Hematopoietic multipotent progenitor cell treated with erythropoietin and hydrocortisone succinate and interleukin-3 and kit ligand, for 8 days (in vitro differentiated cells): Measurements from ENCODE around the gene FBXL5.
A peak's percentile ranks its signal among the peaks of the same experiment; 100 is the strongest.

Source experiments
- DNase-seq: peaks from one replicate; pipeline ENCODE4 v3.0.0-alpha.2; 2015

Gene FBXL5

DNA sequence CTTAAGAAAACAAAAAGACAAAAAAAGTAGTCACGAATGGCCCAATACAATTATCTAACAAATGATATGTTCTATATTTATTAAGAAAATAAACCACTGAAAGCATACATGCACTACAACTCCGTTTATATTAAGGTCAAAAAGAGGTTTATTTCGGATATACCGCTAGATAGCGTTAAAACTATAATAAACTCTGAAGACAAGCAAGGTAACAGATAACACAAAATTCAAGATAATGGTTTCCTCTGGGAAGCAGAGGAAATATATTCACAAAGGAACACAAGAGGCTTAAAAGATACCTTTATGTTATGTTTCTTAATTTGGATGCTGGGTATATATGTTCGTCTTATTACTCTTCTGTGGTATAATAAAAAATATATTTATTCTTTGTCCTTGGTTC lies 21.7 kb upstream of the FBXL5 start:
- DNase-seq = no peak

- DNase-seq = no peak
Observed at GRCh38 chr4:15676039-15676438, 20.9 kb upstream of the FBXL5 start.

- DNase-seq = no peak
Observed at GRCh38 chr4:15675356-15675755, 20.2 kb upstream of the FBXL5 start.

DNA sequence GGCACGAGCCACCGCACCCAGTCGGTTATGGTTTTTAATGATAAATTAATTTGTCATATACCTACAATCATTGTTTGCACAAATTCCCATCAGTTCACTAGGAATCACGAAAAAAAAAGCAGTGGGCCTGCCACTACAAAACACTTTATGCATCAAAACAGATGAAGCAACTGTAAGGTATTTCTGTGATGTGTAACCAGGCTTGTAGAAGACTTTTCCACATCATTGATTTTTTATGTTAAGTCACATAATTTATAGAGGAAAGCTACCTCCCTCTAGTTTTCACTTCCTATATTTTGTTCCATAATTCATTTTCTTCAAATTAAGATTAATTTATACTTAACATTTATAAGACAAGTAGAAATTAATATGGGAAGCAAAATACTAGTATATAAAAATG lies 19.8 kb upstream of the FBXL5 start:
- DNase-seq = no peak

DNA sequence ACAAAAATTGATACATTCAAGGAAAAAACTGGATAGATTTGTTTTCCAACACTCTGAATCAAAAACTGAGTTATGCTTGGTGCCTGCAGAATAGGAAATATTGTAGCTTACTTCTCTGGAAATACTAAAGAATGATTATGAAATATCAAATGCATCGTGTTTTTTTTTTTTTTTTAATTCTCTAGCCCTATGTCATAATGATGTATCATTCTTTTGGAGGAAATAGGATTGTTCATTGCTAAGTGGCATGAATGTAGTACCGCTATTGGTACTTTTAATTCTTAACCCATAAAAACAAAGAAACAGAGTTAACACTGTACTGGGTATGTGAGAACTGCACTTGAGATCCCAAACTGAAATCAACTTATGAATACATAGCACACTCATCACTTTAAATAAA lies 18.9 kb upstream of the FBXL5 start:
- DNase-seq = no peak

GRCh38 chr4:15673337-15673736 lies 18.2 kb upstream of the FBXL5 start:
- no peak for DNase-seq

- no peak for DNase-seq
Observed at GRCh38 chr4:15672101-15672500, 16.9 kb upstream of the FBXL5 start.

DNA sequence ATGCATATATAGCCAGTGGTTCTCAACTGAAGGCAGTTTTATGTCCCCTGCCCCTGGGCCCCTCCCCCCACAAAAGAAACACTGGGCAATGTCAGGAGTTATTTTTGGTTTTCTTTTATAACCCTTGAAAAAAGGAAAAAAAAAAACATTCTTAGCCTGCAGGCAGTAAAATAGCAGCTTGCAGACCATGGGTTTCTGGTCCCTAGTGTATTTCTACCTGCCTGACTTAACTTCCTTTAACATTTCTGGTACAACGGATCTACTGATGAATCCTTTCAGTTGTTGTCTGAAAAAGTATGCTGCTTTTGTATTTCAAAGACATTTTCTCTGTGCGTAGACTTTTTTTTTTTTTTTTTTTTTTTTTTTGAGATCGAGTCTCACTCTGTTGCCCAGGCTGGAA lies 15.4 kb upstream of the FBXL5 start:
- DNase-seq = no peak

DNA sequence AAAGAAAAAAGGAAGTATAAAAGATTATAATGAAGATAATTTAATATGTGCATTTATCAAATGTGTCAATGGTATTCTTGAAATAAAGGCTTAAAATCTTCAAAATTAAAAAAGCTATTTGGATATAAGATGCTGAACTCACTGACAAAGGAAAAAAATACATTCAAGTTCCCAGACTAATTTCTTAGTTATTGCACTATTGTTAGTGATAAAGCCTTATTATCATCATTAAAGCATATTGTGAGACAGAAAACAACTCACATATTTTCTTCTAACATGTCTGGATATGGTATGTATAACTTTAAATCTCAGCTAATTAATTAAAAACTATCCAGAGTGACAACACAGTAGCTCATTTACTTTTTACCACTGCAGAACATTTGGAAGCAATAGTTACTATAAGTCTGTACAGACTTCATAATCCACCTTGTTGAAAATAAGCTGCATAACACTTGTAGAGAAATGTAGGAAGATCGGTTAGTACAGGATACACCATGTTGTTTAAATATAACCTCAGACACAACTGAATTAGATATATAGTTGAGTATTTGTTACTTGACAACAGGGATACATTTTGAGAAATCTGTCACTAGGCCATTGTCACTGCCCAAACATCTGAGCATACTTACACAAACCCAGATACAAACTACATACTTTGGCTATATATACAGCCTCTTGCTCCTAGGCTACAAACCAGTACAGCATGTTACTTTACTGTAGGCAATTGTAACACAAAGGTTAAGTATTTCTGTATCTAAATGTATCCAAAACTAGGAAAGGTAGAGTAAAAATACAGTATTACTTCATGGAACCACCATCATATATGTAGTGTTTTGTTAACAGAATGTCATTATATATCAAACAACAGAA lies 13.6 kb upstream of the FBXL5 start:
- no peak for DNase-seq

- no peak for DNase-seq
Observed at GRCh38 chr4:15667006-15667405, 11.8 kb upstream of the FBXL5 start.

DNA sequence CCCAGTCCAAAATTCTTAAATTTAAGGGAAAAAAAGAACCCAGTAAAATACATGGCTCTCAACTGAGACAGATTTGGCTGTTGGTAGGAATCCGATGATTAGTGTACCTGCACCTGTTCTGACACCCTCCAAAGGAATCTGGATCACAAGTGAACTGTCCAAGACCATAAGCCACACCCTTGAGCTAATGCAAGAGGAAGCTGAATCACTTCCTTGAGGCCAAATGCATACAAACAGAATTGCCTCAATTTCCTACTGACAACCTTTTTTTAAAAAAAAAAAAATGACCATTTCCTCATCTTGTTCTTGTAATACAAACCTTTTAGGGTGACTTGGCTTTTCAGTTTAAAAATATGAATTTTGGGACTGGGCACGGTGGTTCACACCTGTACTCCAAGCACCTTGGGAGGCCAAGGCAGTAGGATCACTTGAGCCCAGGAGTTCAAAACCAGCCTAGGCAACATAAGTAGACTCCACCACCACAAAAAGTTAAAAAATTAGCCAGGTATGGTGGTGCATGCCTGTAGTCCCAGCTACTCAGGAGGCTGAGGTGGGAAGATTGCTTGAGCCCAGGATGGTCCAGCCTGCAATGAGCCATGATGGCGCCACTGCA lies 10.7 kb upstream of the FBXL5 start:
- DNase-seq = no peak

- DNase-seq = peak; percentile 23
Observed at GRCh38 chr4:15659768-15660570, 4.8 kb upstream of the FBXL5 start.

- no peak for DNase-seq
Observed at GRCh38 chr4:15658781-15659180, 3.6 kb upstream of the FBXL5 start.

DNA sequence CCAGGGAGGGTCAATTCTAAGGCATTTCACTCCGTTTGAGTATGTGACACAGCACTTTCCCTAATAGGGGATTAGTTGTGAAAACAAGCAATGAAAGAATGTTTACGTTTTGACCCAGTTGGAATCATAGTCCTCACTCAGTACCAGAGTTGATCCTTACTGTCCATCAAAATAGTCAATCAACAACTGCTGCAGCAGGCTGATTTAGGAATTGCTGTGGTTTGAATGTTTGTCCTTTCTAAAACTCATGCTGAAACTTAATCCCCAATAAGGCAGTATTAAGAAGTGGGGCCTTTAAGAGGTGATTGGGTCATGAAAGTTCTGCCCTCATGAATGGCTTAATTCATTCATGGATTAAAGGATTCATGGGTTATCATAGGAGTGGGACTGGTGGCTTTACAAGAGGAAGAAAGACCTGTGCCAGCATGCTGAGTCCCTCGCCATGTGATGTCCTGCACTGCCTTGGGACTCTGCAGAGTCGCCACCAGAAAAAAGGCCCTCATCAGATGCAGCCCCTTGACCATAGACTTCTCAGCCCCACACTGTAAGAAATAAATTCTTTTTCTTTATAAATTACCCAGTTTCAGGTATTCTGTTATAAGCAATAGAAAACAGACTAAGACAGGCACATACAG lies 3.1 kb upstream of the FBXL5 start:
- DNase-seq = no peak

DNA sequence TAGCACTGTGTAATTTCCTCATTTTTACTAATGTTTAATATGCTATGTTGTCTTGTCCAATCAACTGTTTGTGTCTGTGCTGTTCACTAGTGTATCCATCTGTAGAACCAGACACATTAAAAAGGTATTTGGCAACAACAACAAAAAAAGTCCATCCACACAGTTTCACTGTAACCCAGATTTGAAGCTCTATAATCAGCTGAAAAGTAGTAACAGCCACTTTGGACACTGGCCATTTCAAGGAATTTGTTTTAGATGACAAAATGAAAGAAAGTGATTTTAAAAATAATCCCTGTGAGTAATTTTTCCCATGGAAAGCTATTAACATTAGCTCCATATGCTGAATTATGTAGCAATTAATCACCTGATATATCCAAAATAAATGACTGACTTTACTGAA lies 2.2 kb upstream of the FBXL5 start:
- DNase-seq = no peak

DNA sequence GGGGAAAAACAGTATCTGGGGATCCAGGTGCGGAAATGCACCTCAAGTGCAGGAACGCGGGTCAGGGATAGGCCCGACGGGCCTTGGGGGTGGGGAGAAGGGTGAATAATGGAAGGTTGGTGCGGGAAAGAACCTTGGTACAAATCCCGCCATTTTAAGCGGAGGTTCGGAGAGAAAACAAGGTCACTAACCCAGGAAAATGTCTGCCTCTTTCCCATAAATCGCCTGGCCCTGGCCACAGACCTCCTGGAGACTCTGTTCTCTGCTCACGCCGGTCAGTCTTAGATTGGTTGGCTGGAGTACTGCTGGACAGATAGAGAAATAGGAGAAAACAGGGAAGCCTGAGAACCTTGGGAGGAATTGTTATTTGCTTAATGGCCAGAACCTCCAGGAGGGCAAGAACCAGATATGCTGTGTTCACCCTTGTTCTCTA lies 897 bp upstream of the FBXL5 start:
- DNase-seq = no peak

DNA sequence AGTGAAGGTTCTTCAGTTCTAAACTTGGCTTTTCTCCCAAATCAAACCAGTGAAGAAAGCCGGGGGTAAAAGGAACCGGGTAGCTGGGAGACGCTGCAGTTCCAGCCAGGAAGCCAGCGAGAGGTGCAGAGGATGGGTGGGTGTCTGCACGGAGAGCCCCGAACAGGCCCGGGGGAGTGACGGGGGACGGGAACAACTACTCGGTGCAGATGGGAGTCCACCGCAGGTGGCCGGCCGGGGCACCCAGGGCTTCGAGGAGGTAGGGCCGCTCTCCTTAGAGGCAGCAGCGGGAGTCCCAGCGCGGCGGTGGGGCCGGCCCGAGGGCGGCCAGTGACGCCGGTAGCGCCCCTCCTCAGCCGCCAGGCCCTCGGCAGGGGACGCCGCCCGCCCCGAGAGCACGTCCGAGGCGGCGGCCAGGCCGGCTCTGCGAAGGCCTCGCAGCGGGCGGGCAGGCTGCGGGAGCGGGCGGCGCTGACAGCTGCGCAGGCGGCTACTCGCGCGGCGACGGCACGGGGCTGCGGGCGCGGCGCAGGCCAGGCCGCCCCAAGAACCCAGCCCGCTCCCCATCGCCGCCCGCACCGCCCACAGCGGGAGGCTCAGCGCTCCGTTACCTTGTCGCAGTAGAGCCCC lies 449 bp downstream of the FBXL5 start:
- DNase-seq = peak; percentile 49

DNA sequence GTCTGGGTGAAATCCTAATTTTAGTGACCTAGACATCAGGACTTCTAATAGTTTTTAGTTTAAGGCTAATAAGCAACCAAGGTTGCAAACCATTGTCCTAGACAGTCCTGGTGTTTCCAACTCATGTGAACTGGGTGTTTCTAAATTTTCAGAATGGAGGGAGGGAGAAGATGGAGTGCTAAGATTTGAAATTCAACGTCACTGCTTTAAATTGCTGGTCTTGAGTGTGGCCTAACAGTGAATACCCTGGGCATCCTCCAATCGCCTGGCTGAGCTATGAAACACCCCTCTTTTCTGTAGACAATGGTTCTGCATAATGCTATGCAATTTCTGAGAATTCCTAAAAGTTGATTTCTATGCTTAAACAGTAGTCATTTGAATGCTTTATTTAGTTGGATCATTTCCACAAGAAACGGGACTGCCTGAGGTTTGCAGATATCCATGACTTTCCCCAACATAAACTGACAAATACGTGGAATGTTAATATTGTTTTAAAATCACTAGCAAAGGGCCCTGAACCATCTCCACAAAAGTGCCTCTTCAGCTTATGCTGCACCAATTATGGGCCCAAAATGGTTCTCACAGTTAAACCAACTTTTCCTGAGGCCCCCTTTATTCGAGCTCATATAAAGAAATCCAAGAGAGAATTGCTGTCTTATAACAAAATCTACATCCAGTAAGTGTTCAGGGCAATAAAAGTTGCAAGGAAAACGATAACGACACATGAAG lies 1.1 kb downstream of the FBXL5 start:
- DNase-seq = peak; percentile 90

- DNase-seq = no peak
Observed at GRCh38 chr4:15653420-15653819, 1.7 kb downstream of the FBXL5 start.

DNA sequence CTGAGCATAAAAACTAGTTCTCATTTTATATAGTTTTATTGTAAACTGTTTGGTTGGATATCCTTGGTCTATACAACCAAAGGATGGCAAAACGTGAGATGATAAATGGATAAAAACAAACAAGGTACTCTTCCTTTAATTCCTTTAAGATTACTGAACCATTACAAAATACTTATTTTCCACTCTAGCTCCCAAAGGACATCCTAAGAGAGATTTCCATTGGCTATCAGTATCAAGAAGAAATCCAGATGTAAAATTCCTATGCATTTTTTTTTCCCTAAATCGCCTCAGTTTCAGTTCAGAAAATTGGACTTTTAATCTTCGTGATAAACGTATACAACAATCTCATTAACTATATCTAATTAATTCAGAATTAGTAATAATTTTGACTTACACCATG lies 2.3 kb downstream of the FBXL5 start:
- DNase-seq = no peak

DNA sequence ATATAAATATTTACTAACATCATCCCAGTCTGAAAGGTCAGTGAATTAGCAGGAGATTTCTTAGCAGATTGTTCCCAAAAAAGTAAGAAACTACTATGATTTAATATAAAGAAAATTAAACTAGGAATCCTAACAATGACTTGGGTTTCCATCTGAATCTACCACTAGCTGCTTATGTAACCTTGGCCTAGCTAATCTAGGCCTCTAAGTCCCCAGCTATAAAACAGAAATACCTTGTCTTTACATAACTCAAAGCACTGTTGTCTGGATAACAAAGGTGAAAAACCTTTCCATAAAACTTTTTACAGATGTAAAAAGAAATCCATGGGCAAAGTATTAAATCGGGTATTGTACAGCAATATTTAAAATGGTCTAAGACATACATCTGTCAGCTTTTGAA lies 3.0 kb downstream of the FBXL5 start:
- no peak for DNase-seq

DNA sequence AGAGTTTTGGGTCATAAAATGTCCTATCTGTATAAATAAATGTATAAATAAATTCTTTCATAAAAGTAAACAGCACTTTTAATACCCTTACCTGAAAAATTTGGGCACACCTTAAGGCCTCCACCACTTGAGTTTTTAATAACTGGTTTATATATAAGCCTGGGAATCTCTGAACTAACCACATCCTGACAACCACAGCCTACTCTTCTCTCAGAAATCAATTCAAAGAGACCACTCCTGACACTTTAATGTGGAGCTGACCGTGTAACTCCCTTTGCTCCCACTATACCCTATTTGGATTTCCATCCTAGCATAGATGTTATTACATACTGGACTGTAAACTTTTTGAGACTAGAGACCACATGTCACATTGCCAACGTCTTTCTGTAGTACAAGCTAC lies 3.5 kb downstream of the FBXL5 start:
- no peak for DNase-seq
